Fibroblast of lung (primary cell): ENCODE data around the gene NUP133. TPM values are rescaled to one million over a fixed set of nuclear protein-coding genes. Genes with fewer than 3 reads are reported as not detected.

Source experiments
- DNase-seq, 2 donors: peaks; one replicate each; pipeline versions ENCODE4 v3.0.0 to v3.0.0-alpha.2; 2010; ENCODE audit warnings: low read depth in 2 of 2
- H2AFZ ChIP-seq: 2 replicates; pipeline ENCODE4 v1.5.1; 2012; ENCODE audit warnings: low read length, control low read depth, inconsistent platforms
- H3K27ac ChIP-seq: 2 replicates; pipeline ENCODE4 v1.5.1; 2011; ENCODE audit warnings: low read length, control low read depth; ENCODE audit not compliant: insufficient read depth
- H3K27me3 ChIP-seq: 2 replicates; pipeline ENCODE4 v1.5.1; 2011; ENCODE audit warnings: mild to moderate bottlenecking, low read length; ENCODE audit not compliant: control insufficient read depth, insufficient read depth
- H3K36me3 ChIP-seq: 2 replicates; pipeline ENCODE4 v1.5.1; 2011; ENCODE audit warnings: low read length; ENCODE audit not compliant: control insufficient read depth, insufficient read depth
- H3K4me1 ChIP-seq: 2 replicates; pipeline ENCODE4 v1.5.1; 2011; ENCODE audit warnings: low read length; ENCODE audit not compliant: control insufficient read depth, insufficient read depth; ENCODE audit errors: extremely low read depth
- H3K4me2 ChIP-seq: 2 replicates; pipeline ENCODE4 v1.5.1; 2011; ENCODE audit warnings: low read length, control low read depth; ENCODE audit not compliant: insufficient read depth; ENCODE audit errors: extremely low read depth
- H3K4me3 ChIP-seq, 4 experiments: fragments of 200-600 bp in 1 of 4; sonication (generic) in 1 of 4; replicated peaks in 1 of 4; 2 replicates each; pipeline ENCODE4 v1.5.1; 2011 to 2016; ENCODE audit warnings: low read length in 4 of 4, low read depth in 3 of 4, mild to moderate bottlenecking in 3 of 4, control low read depth in 2 of 4, inconsistent platforms in 1 of 4, mixed read lengths in 1 of 4; ENCODE audit not compliant: insufficient read depth in 1 of 4; ENCODE audit errors: control extremely low read depth in 1 of 4
- H3K79me2 ChIP-seq: 2 replicates; pipeline ENCODE4 v1.5.1; 2012; ENCODE audit warnings: mild to moderate bottlenecking, low read length, inconsistent platforms; ENCODE audit not compliant: control insufficient read depth, insufficient read depth
- H3K9ac ChIP-seq: 2 replicates; pipeline ENCODE4 v1.5.1; 2011; ENCODE audit warnings: mild to moderate bottlenecking, low read length, control low read depth; ENCODE audit not compliant: insufficient read depth
- H3K9me3 ChIP-seq: 2 replicates; pipeline ENCODE4 v1.5.1; 2012; ENCODE audit warnings: low read depth, low read length; ENCODE audit not compliant: control insufficient read depth, insufficient read depth
- H4K20me1 ChIP-seq: 2 replicates; pipeline ENCODE4 v1.5.1; 2011; ENCODE audit warnings: low read length; ENCODE audit not compliant: control insufficient read depth, insufficient read depth; ENCODE audit errors: extremely low read depth
- EZH2 ChIP-seq: IDR thresholded peaks from 2 replicates; pipeline ENCODE4 v1.5.1; 2012; ENCODE audit warnings: low read length, control low read depth, mild to moderate bottlenecking; ENCODE audit errors: missing control alignments
- polyA plus RNA-seq, 2 donors: library from polyadenylated mRNA; depleted of rRNA in 1 of 2; stranded (reverse) in 1 of 2; unstranded in 1 of 2; fragments of >200 nt; gene quantifications; 2 replicates each; pipeline ENCODE4 v1.2.1, GENCODE V29; 2011 to 2012; ENCODE audit warnings: missing spikeins in 1 of 2
- total RNA-seq: library from RNA; depleted of rRNA; stranded (reverse); fragments of >200 nt; gene quantifications from 2 replicates; pipeline ENCODE4 v1.2.1, GENCODE V29; 2014
- TF ChIP-seq, protein P1 (sequence below), 2 donors: IDR thresholded peaks in 1 of 2; conservative IDR thresholded peaks in 1 of 2; 1 replicate in 1 of 2; 2 replicates in 1 of 2; pipeline ENCODE4 v1.5.1; 2011 to 2012; ENCODE audit warnings: low read length in 2 of 2, control low read depth in 1 of 2, inconsistent platforms in 1 of 2, low read depth in 1 of 2, mild to moderate bottlenecking in 1 of 2

Gene NUP133
- total and polyA plus RNA-seq, 2 donors (not counting 1 experiment from before 2014, with no cell fraction given), result 20.8 to 31.9 TPM

DNA sequence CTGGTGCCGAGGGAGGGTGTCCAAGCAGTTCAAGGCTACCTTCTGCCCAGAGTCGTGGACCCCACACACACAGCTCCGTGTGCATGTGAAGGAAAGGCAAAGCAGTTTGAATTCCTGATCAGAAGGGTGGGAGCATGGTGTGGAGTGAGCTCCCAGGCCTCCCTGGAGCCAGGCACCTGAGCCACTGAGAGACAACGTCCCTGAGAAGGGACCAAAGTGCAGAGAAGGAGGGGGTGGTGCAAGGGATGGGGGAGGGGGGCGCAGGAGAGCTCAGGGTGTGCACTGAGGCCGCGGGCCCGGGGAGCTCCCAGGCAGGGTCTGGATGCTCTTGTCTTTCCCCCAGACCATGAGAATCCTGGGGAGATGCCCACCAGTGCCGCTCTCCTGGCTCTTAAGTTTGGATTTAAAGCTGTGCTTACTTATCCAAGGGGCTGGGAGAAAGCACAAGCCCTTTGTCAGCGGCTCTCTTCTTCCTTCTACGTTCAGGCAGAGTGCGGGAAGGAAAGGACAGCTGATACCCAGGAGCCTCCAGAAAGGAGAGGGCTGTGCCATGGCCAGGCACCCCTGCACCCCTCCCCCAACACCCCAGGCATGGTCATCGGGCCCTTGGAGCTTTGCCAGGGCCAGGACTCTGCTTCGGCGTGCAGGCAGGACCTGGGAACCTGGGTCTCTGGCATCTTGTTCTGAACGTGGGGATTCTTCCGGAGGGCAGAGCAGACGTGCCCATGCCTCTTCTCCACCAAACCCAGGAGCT, 98.3 kb downstream of the NUP133 start:
- Histone ChIP-seq H3K4me3 (no peak overlapping the region), H3K27ac (no peak overlapping the region), H3K4me1 (no peaks in the 10 kb centered on the region), H3K36me3 (no peaks in the 10 kb centered on the region), H3K27me3 (peaks cover 25% of the 10 kb centered on the region), H3K79me2 (no peaks in the 10 kb centered on the region), H2AFZ (no peak overlapping the region), H3K9me3 (no peaks in the 10 kb centered on the region), H3K9ac (no peak overlapping the region), H4K20me1 (no peaks in the 10 kb centered on the region), H3K4me2 (no peak overlapping the region)
- TF ChIP-seq, protein P1, sequence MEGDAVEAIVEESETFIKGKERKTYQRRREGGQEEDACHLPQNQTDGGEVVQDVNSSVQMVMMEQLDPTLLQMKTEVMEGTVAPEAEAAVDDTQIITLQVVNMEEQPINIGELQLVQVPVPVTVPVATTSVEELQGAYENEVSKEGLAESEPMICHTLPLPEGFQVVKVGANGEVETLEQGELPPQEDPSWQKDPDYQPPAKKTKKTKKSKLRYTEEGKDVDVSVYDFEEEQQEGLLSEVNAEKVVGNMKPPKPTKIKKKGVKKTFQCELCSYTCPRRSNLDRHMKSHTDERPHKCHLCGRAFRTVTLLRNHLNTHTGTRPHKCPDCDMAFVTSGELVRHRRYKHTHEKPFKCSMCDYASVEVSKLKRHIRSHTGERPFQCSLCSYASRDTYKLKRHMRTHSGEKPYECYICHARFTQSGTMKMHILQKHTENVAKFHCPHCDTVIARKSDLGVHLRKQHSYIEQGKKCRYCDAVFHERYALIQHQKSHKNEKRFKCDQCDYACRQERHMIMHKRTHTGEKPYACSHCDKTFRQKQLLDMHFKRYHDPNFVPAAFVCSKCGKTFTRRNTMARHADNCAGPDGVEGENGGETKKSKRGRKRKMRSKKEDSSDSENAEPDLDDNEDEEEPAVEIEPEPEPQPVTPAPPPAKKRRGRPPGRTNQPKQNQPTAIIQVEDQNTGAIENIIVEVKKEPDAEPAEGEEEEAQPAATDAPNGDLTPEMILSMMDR (conservative IDR thresholded peaks at IDR 0.05 in 1 of 2, IDR thresholded peaks at IDR 0.05 in 1 of 2; ENCODE audit: low read depth in 1 of 2, low read length in 2 of 2), result no peak
- TF ChIP-seq EZH2, result no peak
- DNase-seq, result no peak

DNA sequence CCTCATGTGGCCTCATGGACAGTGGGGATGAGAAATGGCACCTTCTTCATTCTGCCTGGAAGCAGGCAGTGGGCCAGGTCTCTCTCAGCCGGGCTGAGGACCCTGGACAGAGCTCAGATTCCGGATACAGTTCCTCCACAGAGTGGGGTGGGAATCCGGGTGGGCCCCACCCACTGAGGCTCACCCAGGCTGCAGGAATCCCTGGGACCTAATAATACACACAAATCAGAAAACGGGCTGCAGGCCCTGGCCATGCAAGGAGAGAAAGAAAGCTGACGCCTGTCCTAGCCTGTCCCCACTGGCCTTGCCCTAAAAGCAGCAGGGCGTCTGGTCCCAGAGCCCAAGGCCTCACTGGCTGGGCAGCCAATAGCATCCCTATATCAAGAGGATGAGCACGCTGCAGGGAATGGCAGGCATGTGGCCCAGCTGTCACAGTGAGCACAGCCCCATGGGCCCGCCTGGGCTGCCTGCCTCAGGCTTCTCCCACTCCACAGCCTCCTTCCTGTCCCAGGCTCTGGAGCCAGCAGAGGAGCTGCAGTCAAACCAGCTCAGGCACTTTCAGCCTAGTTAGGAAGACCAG, 99.6 kb downstream of the NUP133 start:
- Histone ChIP-seq H3K79me2 (no peaks in the 10 kb centered on the region), H3K4me3 (no peak overlapping the region), H3K27me3 (peaks cover 25% of the 10 kb centered on the region), H2AFZ (no peak overlapping the region), H3K4me2 (no peak overlapping the region), H3K27ac (no peak overlapping the region), H3K9me3 (no peaks in the 10 kb centered on the region), H3K9ac (no peak overlapping the region), H3K4me1 (no peaks in the 10 kb centered on the region), H3K36me3 (no peaks in the 10 kb centered on the region), H4K20me1 (no peaks in the 10 kb centered on the region)
- TF ChIP-seq, protein P1 (conservative IDR thresholded peaks at IDR 0.05 in 1 of 2, IDR thresholded peaks at IDR 0.05 in 1 of 2; ENCODE audit: low read depth in 1 of 2, low read length in 2 of 2), result no peak
- no peak for TF ChIP-seq EZH2
- no peak for DNase-seq

DNA sequence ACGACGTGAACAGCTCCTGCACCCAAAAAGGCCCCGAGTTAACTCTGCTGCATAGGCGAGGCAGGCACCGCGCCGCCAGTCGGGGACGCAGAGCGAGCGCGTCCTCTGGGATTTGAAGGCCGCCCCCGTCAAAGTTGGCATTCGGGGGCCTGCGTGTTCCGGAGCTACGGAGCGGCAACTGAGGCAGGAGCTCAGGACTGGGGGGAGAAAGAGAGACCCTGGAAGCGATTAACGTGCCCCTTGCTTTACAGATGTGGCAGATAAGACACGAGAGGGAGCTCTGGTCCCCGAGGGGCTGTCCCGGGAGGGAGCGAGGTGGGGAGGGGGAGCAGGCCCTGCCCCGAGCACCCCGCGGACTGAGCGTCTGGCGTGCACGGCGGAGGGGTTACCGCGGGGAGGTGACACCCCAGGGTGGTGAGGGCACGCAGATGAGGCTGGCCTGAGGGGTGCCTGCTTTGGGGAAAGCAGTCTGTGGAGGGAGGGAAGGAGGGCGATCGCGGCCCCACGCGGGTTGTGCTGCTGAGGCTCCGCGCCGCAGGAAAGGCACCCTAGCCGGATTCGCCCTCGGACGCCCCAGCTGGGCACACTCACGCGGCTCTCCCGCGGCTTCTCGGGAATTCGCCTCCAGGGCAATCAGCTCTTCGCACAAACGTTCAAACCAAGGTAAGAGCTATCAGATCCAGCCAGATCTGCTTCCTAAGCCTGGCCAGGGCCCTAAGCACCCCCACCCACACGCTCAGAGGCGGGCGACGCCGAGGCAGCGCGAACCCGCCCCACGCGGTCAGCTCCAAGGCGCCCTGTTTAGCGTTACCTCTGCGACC, 100.7 kb downstream of the NUP133 start:
- Histone ChIP-seq H3K27ac (no peak overlapping the region), H3K9ac (no peak overlapping the region), H2AFZ (no peak overlapping the region), H3K9me3 (no peaks in the 10 kb centered on the region), H3K36me3 (no peaks in the 10 kb centered on the region), H4K20me1 (no peaks in the 10 kb centered on the region), H3K4me2 (peak overlapping the region; percentile 59), H3K79me2 (no peaks in the 10 kb centered on the region), H3K4me3 (peak overlapping the region in 1 of 4 experiments; percentile 39), H3K27me3 (peaks cover 25% of the 10 kb centered on the region), H3K4me1 (no peaks in the 10 kb centered on the region)
- TF ChIP-seq, protein P1 (conservative IDR thresholded peaks at IDR 0.05 in 1 of 2, IDR thresholded peaks at IDR 0.05 in 1 of 2; ENCODE audit: low read depth in 1 of 2, low read length in 2 of 2), result no peak
- peak; percentile 71 for TF ChIP-seq EZH2
- no peak for DNase-seq
